Smooth muscle cell (in vitro differentiated cells): ENCODE measurements around the gene SLC6A19. TPM values are rescaled to one million over a fixed set of nuclear protein-coding genes. Genes with fewer than 3 reads are reported as not detected.

Source experiments
- DNase-seq: peaks from one replicate; lab custom pipeline; 2025; ENCODE audit not compliant: unreplicated experiment; lab: John Stamatoyannopoulos, UW
- H2AFZ ChIP-seq: fragments of 200-600 bp; sonication (generic); 2 replicates; pipeline ENCODE4 v1.6.0; 2016; ENCODE audit warnings: antibody characterized with exemption, low read depth, mild to moderate bottlenecking
- H3F3A ChIP-seq: fragments of 200-600 bp; sonication (generic); 2 replicates; pipeline ENCODE4 v1.6.0; 2017; ENCODE audit warnings: antibody characterized with exemption, low read depth
- H3K27ac ChIP-seq: fragments of 200-600 bp; sonication (generic); 2 replicates; pipeline ENCODE4 v1.5.1; 2016; ENCODE audit warnings: low read depth, mild to moderate bottlenecking
- H3K27me3 ChIP-seq: fragments of 200-600 bp; sonication (generic); 2 replicates; pipeline ENCODE4 v1.6.1; 2016; ENCODE audit warnings: low read depth, mild to moderate bottlenecking
- H3K36me3 ChIP-seq: fragments of 200-600 bp; sonication (generic); 2 replicates; pipeline ENCODE4 v1.5.1; 2016; ENCODE audit warnings: low read depth
- H3K4me1 ChIP-seq: fragments of 200-600 bp; sonication (generic); 2 replicates; pipeline ENCODE4 v1.5.1; 2016; ENCODE audit warnings: low read depth
- H3K4me2 ChIP-seq: fragments of 200-600 bp; sonication (generic); 2 replicates; pipeline ENCODE4 v1.6.0; 2016; ENCODE audit warnings: mild to moderate bottlenecking
- H3K4me3 ChIP-seq: fragments of 200-600 bp; sonication (generic); 2 replicates; pipeline ENCODE4 v1.5.1; 2016; ENCODE audit warnings: mild to moderate bottlenecking
- H3K79me2 ChIP-seq: fragments of 200-600 bp; sonication (generic); 2 replicates; pipeline ENCODE4 v1.6.0; 2016; ENCODE audit warnings: low read depth, mild to moderate bottlenecking
- H3K9ac ChIP-seq: fragments of 200-600 bp; sonication (generic); 2 replicates; pipeline ENCODE4 v1.6.0; 2016; ENCODE audit warnings: low read depth
- H3K9me3 ChIP-seq: fragments of 200-600 bp; sonication (generic); replicated peaks from 2 replicates; pipeline ENCODE4 v1.5.1; 2016; ENCODE audit warnings: low read depth
- H4K20me1 ChIP-seq: fragments of 200-600 bp; sonication (generic); 2 replicates; pipeline ENCODE4 v1.6.0; 2016; ENCODE audit warnings: low read depth
- WGBS: methylation state at CpG from one replicate; pipeline ENCODE4 v1.1.7; 2016; ENCODE audit warnings: low lambda C conversion rate; 5-methylcytosine and 5-hydroxymethylcytosine counted together
- polyA plus RNA-seq: library from polyadenylated mRNA; unstranded; fragments of >200 nt; fragmentation: Nextera tagmentation; extraction: Ambion mirVana; gene quantifications from 2 replicates; pipeline ENCODE4 v1.2.1, GENCODE V29; 2016
- total RNA-seq: library from RNA; depleted of rRNA; stranded (reverse); fragments of >200 nt; gene quantifications from 2 replicates; pipeline ENCODE4 v1.2.3, GENCODE V29; 2014
- TF ChIP-seq, protein P1 (sequence below): fragments of 200-600 bp; sonication (generic); IDR thresholded peaks from 2 replicates; pipeline ENCODE4 v1.5.1; 2017; ENCODE audit warnings: borderline replicate concordance, mild to moderate bottlenecking, antibody characterized with exemption; ENCODE audit not compliant: insufficient read depth, poor library complexity, severe bottlenecking

The SLC6A19 gene
- total and polyA plus RNA-seq, 2 experiments from 2014 or later: not detected

DNA sequence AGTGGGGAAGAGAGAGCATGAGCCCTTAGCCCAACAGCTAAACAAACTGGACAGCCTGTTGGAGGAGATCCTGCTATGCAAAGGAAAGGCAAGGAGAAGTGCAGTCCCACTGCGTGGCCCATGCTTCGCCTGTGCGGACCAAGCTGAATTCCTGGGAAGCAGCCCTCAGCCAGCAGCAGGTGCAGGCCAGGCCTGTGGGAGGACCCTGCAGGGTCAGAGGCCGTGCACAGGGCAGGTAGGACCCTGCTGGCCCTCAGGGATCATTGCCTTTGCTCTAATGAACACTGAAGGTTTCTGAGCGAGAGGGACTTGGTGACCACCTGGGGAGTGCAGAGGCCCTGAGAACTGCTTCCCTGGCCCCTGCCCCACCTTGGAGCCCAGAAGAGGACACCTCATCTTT is 6.0 kb upstream of the SLC6A19 start:
- TF ChIP-seq, protein P1, sequence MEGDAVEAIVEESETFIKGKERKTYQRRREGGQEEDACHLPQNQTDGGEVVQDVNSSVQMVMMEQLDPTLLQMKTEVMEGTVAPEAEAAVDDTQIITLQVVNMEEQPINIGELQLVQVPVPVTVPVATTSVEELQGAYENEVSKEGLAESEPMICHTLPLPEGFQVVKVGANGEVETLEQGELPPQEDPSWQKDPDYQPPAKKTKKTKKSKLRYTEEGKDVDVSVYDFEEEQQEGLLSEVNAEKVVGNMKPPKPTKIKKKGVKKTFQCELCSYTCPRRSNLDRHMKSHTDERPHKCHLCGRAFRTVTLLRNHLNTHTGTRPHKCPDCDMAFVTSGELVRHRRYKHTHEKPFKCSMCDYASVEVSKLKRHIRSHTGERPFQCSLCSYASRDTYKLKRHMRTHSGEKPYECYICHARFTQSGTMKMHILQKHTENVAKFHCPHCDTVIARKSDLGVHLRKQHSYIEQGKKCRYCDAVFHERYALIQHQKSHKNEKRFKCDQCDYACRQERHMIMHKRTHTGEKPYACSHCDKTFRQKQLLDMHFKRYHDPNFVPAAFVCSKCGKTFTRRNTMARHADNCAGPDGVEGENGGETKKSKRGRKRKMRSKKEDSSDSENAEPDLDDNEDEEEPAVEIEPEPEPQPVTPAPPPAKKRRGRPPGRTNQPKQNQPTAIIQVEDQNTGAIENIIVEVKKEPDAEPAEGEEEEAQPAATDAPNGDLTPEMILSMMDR: no peak
- Histone ChIP-seq H3K27me3 (peaks cover 5% of the 10 kb centered on the region), H3K4me3 (no peak overlapping the region), H2AFZ (no peak overlapping the region), H3K9ac (no peak overlapping the region), H3K4me1 (no peaks in the 10 kb centered on the region), H3K27ac (no peak overlapping the region), H3F3A (no peaks in the 10 kb centered on the region), H3K36me3 (no peaks in the 10 kb centered on the region), H3K9me3 (no peaks in the 10 kb centered on the region), H3K4me2 (no peak overlapping the region), H3K79me2 (no peaks in the 10 kb centered on the region), H4K20me1 (no peaks in the 10 kb centered on the region)
- DNase-seq: no peak
- 92% methylated on average over 5 of the region's 5 CpGs for WGBS

DNA sequence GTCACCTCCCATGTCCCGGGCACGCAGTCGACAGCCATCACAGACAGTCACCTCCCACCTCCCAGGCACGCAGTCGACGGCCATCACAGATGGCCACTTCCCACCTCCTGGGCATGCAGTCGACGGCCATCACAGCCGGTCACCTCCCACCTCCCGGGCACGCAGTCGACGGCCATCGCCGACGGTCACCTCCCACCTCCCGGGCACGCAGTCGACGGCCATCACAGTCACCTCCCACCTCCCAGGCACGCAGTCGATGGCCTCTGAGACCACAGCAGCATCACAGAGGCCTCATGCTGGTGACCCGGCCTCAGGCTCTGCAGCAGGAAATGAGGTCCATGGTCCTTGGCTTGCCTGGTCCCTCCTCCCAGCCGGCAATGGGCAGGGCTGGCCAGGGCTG is 5.5 kb upstream of the SLC6A19 start:
- Histone ChIP-seq H3K27ac (no peak overlapping the region), H3K36me3 (no peaks in the 10 kb centered on the region), H3K4me1 (no peaks in the 10 kb centered on the region), H4K20me1 (no peaks in the 10 kb centered on the region), H2AFZ (no peak overlapping the region), H3K79me2 (no peaks in the 10 kb centered on the region), H3K27me3 (peaks cover 5% of the 10 kb centered on the region), H3K4me2 (no peak overlapping the region), H3F3A (no peaks in the 10 kb centered on the region), H3K9ac (no peak overlapping the region), H3K4me3 (no peak overlapping the region), H3K9me3 (no peaks in the 10 kb centered on the region)
- WGBS: 87% methylated on average over 24 of the region's 24 CpGs
- TF ChIP-seq, protein P1: no peak
- DNase-seq: no peak

DNA sequence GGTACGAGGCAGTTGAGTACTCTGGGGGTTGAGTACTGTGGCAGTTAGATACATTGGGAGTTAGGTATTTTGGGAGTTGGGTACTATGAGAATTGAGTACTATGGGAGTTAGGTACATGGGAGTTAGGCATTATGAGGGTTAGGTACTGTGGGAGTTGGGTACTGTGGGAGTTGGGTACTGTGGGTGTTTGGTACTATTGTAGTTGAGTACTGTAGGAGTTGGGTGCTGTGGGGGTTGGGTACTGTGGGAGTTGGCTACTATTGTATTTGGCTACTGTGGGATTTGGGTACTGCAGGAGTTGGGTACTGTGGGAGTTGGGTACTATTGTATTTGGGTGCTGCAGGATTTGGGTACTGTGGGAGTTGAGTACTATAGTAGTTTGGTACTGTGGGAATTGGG is 4.8 kb upstream of the SLC6A19 start:
- H3K79me2 ChIP-seq: no peaks in the 10 kb centered on the region
- H2AFZ ChIP-seq: no peak overlapping the region
- no peak for DNase-seq
- H3K9ac ChIP-seq: no peak overlapping the region
- peaks cover 5% of the 10 kb centered on the region for H3K27me3 ChIP-seq
- TF ChIP-seq, protein P1: no peak
- H3K27ac ChIP-seq: no peak overlapping the region
- H3K9me3 ChIP-seq: no peaks in the 10 kb centered on the region
- H3F3A ChIP-seq: no peaks in the 10 kb centered on the region
- WGBS: 88% methylated on average over 1 of the region's 1 CpG
- H3K4me3 ChIP-seq: no peak overlapping the region
- H3K36me3 ChIP-seq: no peaks in the 10 kb centered on the region
- H3K4me1 ChIP-seq: no peaks in the 10 kb centered on the region
- no peaks in the 10 kb centered on the region for H4K20me1 ChIP-seq
- H3K4me2 ChIP-seq: no peak overlapping the region

DNA sequence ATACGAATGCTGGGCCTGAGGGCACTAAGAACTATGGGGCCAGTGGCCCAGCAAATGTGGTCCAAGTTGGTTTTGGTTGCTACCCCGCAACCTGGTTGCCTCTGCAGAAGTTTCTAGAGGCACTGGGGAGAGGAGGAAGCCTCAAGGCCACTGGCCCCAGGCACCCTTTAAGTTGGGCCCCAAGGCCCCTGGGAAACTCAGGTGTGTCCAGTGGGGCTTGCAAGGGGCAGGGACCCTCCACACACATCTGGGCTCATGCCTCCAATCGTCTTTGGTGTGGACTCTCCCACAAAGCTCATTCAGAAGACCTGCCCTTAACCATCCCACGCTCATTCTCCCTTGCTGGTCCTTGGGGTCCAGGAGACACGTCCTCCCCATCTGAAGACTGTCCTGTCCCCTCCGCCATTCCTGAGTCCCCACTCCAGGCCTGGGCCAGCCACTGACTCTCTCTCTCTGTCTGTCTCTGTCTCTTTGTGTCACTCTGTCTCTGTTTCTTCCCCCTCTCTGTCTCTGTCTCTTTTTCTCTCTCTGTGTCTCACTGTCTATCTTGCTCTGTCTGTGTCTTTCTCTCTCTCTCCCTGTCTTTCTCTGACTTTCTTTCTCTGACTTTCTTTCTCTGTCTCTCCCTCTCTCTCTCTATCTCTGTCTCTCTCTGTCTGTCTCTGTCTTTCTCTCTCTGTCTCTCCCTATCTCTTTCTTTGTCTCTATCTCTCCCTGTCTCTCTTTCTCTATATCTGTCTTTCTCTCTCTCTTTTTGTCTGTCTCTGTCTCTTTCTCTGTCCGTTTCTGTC is 3.3 kb upstream of the SLC6A19 start:
- TF ChIP-seq, protein P1: no peak
- H4K20me1 ChIP-seq: no peaks in the 10 kb centered on the region
- H3K27me3 ChIP-seq: peaks cover 5% of the 10 kb centered on the region
- H3K79me2 ChIP-seq: no peaks in the 10 kb centered on the region
- no peak overlapping the region for H3K27ac ChIP-seq
- no peak for DNase-seq
- no peak overlapping the region for H3K4me2 ChIP-seq
- H3K9me3 ChIP-seq: no peaks in the 10 kb centered on the region
- 92% methylated on average over 7 of the region's 7 CpGs for WGBS
- no peaks in the 10 kb centered on the region for H3F3A ChIP-seq
- H3K36me3 ChIP-seq: no peaks in the 10 kb centered on the region
- H2AFZ ChIP-seq: no peak overlapping the region
- no peak overlapping the region for H3K9ac ChIP-seq
- H3K4me3 ChIP-seq: no peak overlapping the region
- H3K4me1 ChIP-seq: no peaks in the 10 kb centered on the region
